Measurements from ENCODE around the gene CDS1. TPM values are rescaled to one million over a fixed set of nuclear protein-coding genes. Genes with fewer than 3 reads are reported as not detected.

The CDS1 gene
- total RNA-seq (2021; ENCODE audit: unreplicated experiment) (16.1 TPM), Bru-seq, nascent RNA (percentile 74 among the genes with signal in this experiment), BruChase-seq, experiment 1, labeled RNA remaining after a 2-hour chase (percentile 65 among the genes with signal in this experiment), BruChase-seq, experiment 2, labeled RNA remaining after a 6-hour chase (percentile 76 among the genes with signal in this experiment)
- 6.5 TPM for polyA plus RNA-seq (2012; ENCODE audit: insufficient read length)
- long read RNA-seq, full-length matches to known transcripts = 46 of 68 reads
- long read RNA-seq, partial matches to known transcripts = 0 of 68 reads
- long read RNA-seq, other reads (novel, unspliced or antisense) = 22 of 68 reads

DNA sequence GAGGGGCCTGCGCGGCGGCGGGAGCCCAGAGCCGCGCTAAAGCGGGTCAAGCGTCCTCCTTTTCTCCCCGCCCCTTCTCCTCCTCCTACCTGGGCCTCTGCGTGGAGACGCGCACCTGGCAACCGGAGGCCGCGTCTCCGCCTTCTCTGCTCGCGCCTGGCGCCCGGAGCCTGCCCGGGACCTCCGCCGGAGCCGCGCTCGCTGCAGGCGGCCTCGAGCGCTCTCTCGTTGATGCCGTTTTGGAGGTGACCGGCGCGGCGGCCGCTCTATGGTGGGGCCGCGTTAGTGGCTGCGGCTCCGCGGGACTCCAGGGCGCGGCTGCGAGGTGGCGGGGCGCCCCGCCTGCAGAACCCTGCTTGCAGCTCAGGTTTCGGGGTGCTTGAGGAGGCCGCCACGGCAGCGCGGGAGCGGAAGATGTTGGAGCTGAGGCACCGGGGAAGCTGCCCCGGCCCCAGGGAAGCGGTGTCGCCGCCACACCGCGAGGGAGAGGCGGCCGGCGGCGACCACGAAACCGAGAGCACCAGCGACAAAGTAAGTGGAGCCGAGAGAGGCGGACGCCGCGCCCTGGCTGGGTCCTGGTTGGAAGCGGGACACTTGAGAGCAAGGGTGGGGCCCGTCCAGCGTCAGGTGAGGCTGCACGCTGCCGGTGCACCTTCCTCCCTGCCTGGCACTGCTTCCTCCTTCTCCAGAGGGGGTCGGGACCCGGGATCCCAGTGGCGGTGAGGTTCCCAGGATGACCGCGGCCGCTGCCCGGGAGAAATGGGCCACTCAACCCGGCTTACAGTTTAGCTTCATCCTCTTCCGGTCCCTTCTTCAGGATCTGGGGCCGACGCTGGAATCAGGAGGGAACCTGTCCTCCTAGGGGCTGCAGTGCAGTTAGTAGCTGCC is at the start of gene CDS1:
Gene CDS1, plus strand, starts transcription at position 140 of the 888 bp plus-strand sequence. Its CDS starts 275 bp downstream, at position 415.
- Histone ChIP-seq H3K27me3 (ENCODE audit: control insufficient read depth, insufficient read depth, low read length) (peaks cover 6% of the 10 kb centered on the region), H3K4me3 (ENCODE audit: low read depth in 2 of 2, low read length in 2 of 2) (peak within 1 kb of the TSS; percentile 64 to 66), H3K36me3 (ENCODE audit: control insufficient read depth, insufficient read depth, low read length) (no peaks in the 10 kb centered on the region; the same call in 1 of the 2 replicates), H3K9me3 (ENCODE audit: control insufficient read depth, insufficient read depth, low read depth, low read length) (no peaks in the 10 kb centered on the region), H3K4me1 (ENCODE audit: control insufficient read depth, insufficient read depth, low read length) (no peaks in the 10 kb centered on the region; the same call in 1 of the 2 replicates), H3K27ac (ENCODE audit: low read length) (peak within 1 kb of the TSS; percentile 65)
- ChIA-PET POLR2A (interaction anchor here (0.7 kb wide), 1 partner anchor 1572 kb away, joined by 3 read pairs; no protein-coding TSS in a partner anchor), CTCF (no interaction called here)
- no peak for DNase-seq (ENCODE audit: low read depth, low spot score)
- in situ Hi-C loops (cut with HindIII; ENCODE audit: low pct_unique_long_range_greater_than_20kb, low sequenced_read_pairs) = no loop called here
- ATAC-seq = peak; percentile 41
- intact Hi-C loops (cut with micrococcal nuclease; ENCODE audit: unreplicated experiment) = loop anchor here (5.0 kb wide), 1 partner anchor 389 kb away; no protein-coding TSS in a partner anchor
- TF ChIP-seq TCF7L2 (IDR thresholded peaks at IDR 0.05; ENCODE audit: low read depth, low read length) (no peak), SIN3A (IDR thresholded peaks at IDR 0.05; ENCODE audit: borderline replicate concordance, insufficient read depth, low read depth, low read length) (no peak), POLR2AphosphoS5 (IDR thresholded peaks at IDR 0.05; ENCODE audit: low read depth, low read length) (no peak)
- TF ChIP-seq, protein P1, sequence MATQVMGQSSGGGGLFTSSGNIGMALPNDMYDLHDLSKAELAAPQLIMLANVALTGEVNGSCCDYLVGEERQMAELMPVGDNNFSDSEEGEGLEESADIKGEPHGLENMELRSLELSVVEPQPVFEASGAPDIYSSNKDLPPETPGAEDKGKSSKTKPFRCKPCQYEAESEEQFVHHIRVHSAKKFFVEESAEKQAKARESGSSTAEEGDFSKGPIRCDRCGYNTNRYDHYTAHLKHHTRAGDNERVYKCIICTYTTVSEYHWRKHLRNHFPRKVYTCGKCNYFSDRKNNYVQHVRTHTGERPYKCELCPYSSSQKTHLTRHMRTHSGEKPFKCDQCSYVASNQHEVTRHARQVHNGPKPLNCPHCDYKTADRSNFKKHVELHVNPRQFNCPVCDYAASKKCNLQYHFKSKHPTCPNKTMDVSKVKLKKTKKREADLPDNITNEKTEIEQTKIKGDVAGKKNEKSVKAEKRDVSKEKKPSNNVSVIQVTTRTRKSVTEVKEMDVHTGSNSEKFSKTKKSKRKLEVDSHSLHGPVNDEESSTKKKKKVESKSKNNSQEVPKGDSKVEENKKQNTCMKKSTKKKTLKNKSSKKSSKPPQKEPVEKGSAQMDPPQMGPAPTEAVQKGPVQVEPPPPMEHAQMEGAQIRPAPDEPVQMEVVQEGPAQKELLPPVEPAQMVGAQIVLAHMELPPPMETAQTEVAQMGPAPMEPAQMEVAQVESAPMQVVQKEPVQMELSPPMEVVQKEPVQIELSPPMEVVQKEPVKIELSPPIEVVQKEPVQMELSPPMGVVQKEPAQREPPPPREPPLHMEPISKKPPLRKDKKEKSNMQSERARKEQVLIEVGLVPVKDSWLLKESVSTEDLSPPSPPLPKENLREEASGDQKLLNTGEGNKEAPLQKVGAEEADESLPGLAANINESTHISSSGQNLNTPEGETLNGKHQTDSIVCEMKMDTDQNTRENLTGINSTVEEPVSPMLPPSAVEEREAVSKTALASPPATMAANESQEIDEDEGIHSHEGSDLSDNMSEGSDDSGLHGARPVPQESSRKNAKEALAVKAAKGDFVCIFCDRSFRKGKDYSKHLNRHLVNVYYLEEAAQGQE (IDR thresholded peaks at IDR 0.05; ENCODE audit: insufficient read depth in 1 of 2, low read depth in 2 of 2, low read length in 1 of 2) = no peak
- TF ChIP-seq, protein P2, sequence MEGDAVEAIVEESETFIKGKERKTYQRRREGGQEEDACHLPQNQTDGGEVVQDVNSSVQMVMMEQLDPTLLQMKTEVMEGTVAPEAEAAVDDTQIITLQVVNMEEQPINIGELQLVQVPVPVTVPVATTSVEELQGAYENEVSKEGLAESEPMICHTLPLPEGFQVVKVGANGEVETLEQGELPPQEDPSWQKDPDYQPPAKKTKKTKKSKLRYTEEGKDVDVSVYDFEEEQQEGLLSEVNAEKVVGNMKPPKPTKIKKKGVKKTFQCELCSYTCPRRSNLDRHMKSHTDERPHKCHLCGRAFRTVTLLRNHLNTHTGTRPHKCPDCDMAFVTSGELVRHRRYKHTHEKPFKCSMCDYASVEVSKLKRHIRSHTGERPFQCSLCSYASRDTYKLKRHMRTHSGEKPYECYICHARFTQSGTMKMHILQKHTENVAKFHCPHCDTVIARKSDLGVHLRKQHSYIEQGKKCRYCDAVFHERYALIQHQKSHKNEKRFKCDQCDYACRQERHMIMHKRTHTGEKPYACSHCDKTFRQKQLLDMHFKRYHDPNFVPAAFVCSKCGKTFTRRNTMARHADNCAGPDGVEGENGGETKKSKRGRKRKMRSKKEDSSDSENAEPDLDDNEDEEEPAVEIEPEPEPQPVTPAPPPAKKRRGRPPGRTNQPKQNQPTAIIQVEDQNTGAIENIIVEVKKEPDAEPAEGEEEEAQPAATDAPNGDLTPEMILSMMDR (IDR thresholded peaks at IDR 0.05) = no peak
- BruUV-seq (replicated peaks) = no TSS peak

DNA sequence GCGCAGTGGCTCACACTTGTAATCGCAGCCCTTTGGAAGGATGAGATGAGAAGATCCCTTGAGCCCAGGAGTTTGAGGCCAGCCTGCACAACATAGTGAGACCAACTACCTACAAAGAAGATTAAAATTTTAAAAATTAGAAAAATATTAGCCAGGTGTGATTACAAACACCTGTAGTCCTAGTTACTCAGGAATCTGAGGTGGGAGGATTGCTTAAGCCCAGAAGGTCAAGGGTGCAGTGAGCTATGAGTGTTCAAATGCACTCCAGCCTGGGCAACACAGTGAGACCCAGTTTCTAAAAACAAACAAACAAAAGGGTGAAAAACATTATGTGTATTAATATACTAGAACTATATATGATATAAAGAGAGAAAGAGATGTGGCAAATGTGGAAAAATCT is 47.0 kb upstream of the CDS1 start:
- peaks cover 13% of the 10 kb centered on the region for H3K4me1 ChIP-seq (ENCODE audit: control insufficient read depth, insufficient read depth, low read length)
- no peak for TF ChIP-seq SIN3A (IDR thresholded peaks at IDR 0.05; ENCODE audit: borderline replicate concordance, insufficient read depth, low read depth, low read length)
- TF ChIP-seq POLR2AphosphoS5 (IDR thresholded peaks at IDR 0.05; ENCODE audit: low read depth, low read length) = no peak
- TF ChIP-seq, protein P1 (IDR thresholded peaks at IDR 0.05; ENCODE audit: insufficient read depth in 1 of 2, low read depth in 2 of 2, low read length in 1 of 2) = no peak
- TF ChIP-seq, protein P2 (IDR thresholded peaks at IDR 0.05) = no peak
- no peak for TF ChIP-seq TCF7L2 (IDR thresholded peaks at IDR 0.05; ENCODE audit: low read depth, low read length)
- no peak for DNase-seq (ENCODE audit: low read depth, low spot score)
- H3K9me3 ChIP-seq (ENCODE audit: control insufficient read depth, insufficient read depth, low read depth, low read length) = no peaks in the 10 kb centered on the region
- POLR2A ChIA-PET = no interaction called here
- in situ Hi-C loops (cut with HindIII; ENCODE audit: low pct_unique_long_range_greater_than_20kb, low sequenced_read_pairs) (no loop called here), intact Hi-C loops (cut with micrococcal nuclease; ENCODE audit: unreplicated experiment) (no loop called here)
- ATAC-seq = no peak
- no peaks in the 10 kb centered on the region for H3K27me3 ChIP-seq (ENCODE audit: control insufficient read depth, insufficient read depth, low read length)
- H3K4me3 ChIP-seq (ENCODE audit: low read depth in 2 of 2, low read length in 2 of 2) = no peak overlapping the region
- BruUV-seq (replicated peaks) = no TSS peak
- no peaks in the 10 kb centered on the region for H3K36me3 ChIP-seq (ENCODE audit: control insufficient read depth, insufficient read depth, low read length)
- no peak overlapping the region for H3K27ac ChIP-seq (ENCODE audit: low read length)
- CTCF ChIA-PET = no interaction called here
